Epidermal melanocyte (primary cell): Measurements from ENCODE around the gene MCF2.

Experiments used
- DNase-seq: peaks from one replicate; pipeline ENCODE4 v3.0.0; 2011; ENCODE audit warnings: low spot score; ENCODE audit not compliant: insufficient read length

The MCF2 gene

GRCh38 chrX:139639253-139639652 lies 68.7 kb downstream of the MCF2 start:
- no peak for DNase-seq

DNA sequence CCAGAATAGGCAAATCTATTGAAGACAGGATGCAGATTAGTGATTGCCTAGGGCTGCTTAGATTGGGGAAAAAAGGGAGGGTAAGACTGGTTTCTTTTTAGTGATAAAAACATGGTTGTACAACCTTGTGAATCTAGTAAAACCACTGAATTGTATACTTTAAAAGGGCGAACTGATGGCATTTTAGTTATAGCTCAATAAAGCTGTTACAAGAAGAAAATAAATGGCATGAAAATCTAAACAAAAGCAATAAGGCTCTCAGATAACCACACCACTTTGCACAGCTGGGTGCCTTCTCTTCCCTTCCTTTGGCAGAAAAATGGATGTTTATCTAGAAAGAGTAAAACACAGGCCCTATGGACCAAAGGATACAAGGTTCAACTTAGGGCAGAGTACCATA lies 107.9 kb downstream of the MCF2 start:
- no peak for DNase-seq

GRCh38 chrX:139596068-139596467 lies 111.9 kb downstream of the MCF2 start:
- DNase-seq = no peak

DNA sequence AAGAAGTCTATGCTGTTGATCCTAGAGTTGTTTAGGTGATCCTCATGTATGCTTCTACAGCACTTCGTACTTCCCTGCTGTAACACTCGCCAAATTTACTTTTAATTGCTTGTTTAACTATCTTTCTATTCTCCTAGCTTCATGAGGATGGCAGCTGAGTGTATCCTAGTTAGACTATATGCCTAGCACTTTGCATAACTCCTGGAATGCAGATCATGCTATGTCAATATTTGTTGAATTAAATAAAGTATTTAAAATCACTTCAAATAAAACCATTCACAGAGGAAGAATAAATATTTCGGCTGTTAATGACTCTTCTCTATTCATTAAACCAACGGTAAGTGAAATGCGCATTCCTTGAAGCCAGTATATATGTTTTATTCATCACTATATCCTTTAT lies 122.4 kb downstream of the MCF2 start:
- no peak for DNase-seq

DNA sequence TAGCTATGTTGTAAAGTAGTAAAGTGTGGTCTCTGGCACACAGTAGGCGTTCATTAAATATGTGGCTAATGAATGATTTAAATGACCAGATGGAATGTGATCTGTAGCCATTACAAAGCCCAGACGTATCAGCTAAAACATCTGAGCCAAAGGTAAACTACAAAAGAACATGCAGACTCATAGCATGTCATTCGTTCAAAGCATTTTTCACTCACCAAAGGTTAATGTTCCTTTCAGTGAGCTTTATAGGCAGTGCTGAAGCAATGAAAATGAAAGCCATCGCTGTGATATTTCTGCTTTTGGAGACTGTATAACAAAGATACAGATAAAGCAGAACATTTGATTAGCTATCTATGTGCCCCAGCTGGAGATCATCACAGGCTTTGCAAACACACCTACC lies 126.9 kb downstream of the MCF2 start:
- DNase-seq = no peak

- no peak for DNase-seq
Measured at GRCh38 chrX:139566981-139567380, 141.0 kb downstream of the MCF2 start.

GRCh38 chrX:139563251-139563650 lies 144.7 kb downstream of the MCF2 start:
- no peak for DNase-seq

DNA sequence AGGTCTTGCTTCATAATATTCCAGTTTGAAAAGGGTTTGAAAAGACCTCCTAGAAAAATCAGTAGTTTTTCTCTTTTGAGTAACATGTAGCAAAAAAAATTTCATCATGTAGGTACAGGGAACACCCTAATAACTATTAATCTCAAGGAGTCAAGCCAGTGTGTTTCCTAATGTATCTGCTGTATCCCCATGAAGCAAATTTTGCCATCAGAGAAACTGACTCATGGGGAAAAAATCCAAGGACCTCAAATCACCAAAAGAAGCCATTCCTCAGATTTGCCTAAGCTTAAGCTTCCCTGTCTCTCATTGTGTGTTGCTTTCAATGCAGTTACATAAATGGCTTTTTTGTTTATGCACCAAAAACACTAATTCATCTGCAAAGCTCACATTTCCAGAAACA lies 147.7 kb downstream of the MCF2 start:
- DNase-seq = no peak

DNA sequence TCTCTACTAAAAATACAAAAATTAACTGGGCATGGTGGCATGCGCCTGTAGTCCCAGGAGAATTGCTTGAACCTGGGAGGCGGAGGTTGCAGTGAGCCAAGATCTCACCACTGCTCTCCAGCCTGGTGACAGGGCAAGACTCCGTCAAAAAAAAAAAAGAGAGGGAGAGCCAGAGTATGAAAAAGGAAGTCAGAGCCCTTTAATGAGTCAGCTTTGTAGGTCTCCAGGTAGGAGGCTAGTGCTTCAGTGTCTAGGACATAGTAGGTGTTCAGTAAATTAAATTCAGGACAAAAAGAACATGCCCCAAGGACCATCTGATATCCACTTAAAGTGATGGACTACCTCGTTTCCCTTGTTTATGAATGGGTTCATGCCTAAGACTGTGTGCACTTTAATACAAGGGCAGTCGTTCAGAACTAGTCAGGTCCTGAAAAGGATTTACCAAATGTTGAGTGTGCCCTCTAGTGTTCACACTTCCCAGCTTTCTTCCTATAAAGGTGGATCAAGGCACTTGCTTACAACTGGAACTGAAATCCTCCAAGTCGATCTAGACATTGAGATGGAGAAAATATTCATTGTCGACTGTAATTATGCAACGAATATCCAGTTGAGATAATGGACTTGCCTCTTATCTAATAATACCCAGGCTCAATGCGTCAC lies 148.5 kb downstream of the MCF2 start:
- no peak for DNase-seq

DNA sequence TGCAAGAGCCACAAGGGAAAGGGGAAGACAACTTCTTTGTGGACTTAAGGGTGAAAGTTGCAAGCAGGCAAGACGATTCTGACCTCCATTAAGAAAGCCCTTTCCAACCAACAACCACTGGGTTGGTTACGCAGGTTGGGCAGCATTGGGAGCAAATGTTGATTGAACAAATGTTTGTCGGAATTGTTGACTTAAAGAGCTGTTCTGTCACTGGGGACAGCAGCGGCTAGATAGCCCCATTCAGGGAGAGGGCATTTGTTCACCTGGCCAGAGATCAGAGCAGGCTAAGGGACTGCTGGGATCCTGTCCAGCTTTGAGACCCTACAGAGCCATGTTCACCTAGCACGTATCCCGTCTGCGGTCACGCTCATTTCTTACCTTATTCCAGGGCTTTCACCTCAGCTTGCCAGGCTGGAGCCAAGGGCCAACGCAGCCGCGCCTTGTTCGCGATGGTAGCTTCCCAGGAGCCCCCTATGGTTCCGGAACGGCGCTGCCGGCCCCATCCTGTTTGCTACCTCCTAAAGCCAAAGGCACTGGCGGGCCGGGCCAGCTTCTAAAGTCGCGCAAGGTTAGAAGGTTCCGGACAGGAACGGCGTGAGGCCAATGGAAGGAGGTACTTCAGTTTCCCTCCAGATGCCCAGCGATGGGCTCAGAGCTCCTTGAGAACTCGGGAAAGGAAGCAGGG lies 152.8 kb downstream of the MCF2 start:
- DNase-seq = no peak

DNA sequence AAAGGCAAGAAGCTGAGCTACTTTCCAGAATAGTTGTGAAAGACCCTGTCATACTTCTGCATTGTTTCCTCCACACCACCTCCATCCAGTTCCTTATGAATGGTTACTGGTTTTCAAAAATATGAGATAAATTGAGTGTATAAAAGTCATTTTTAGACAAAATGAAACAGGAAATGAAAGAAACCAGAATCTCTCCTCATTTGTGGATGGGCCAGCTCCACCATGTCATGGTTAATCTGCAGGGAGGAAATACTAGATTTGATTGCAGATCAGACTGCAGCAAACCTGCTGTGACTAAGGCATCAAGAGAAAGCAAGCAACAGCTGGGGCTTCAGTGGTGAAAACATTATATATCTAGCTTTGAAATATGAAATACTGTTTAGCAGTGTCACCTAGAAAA lies 153.6 kb downstream of the MCF2 start:
- DNase-seq = no peak

GRCh38 chrX:139544591-139544990 lies 163.4 kb downstream of the MCF2 start:
- no peak for DNase-seq

GRCh38 chrX:139543920-139544319 lies 164.0 kb downstream of the MCF2 start:
- no peak for DNase-seq

GRCh38 chrX:139542652-139543051 lies 165.3 kb downstream of the MCF2 start:
- no peak for DNase-seq

DNA sequence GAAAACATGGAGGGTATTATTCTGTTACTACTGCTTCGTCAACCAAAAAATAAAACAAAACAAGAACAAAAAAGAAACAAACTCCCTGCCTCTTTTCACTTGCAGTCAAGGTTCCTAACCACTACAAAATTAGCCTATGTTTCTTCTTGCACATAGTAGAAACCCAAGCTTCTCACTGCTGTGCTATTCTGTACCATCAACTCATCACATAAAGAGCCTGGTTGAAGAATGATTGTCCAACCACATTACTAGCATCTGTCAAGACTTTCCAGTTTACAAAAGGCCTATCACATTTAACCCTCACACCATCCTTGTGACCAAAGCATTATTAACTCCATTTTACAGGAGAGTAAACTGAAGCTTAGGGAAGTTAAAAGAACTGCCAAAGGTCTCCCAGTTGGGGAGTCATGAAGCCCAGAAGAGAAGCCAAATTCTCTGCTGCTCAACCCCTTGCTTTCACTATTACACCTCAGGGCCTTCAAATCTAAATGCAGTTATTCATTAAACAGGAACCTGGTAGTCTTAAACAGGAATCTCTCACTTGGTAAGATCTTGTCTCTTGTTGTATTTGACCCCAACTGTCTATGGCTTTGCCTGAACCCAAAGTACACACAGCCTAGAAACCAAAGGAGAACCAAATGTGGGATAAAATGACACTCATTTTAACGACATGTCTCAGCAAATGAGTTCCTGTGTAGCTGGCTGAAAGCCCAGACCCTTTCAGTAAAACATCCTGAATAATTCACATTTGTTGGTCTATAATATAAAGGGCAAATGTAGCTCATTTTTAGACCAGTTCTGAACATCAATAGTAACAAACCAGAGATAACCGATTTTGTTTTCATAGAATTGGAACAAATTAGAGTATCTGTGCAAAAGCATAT lies 168.8 kb downstream of the MCF2 start:
- no peak for DNase-seq

DNA sequence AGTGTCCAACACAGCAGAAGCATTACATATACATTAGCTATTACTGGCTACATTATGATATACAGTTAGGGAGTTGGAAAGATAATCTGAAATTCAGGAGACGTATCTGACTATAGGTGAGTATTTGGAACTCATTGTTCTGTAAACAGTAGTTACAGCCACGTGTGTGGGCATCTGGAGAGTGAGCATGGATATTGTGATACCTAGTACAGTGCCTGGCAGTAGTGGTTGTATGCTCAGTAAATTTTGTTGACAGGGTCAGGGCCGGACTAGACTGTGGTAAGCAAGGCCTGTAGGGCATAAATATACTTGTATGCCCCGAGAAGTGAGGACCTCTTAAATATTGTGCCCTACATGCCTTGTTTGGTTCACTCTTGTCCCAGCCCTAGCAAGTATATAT lies 174.5 kb downstream of the MCF2 start:
- DNase-seq = no peak

- no peak for DNase-seq
Measured at GRCh38 chrX:139532834-139533233, 175.1 kb downstream of the MCF2 start.
